Retinal pigment epithelial cell (primary cell): ENCODE results near the gene CREB5.

ENCODE experiments used
- DNase-seq: peaks from one replicate; pipeline ENCODE4 v3.0.0-alpha.2; 2010; ENCODE audit warnings: low read depth
- H3K4me3 ChIP-seq: 2 replicates; pipeline ENCODE4 v1.5.1; 2011; ENCODE audit warnings: mild to moderate bottlenecking, low read length, control low read depth, moderate library complexity
- TF ChIP-seq, protein P1 (sequence below): conservative IDR thresholded peaks from 2 replicates; pipeline ENCODE4 v1.5.1; 2011; ENCODE audit warnings: low read depth, low read length, control low read depth, inconsistent platforms

The CREB5 gene

DNA sequence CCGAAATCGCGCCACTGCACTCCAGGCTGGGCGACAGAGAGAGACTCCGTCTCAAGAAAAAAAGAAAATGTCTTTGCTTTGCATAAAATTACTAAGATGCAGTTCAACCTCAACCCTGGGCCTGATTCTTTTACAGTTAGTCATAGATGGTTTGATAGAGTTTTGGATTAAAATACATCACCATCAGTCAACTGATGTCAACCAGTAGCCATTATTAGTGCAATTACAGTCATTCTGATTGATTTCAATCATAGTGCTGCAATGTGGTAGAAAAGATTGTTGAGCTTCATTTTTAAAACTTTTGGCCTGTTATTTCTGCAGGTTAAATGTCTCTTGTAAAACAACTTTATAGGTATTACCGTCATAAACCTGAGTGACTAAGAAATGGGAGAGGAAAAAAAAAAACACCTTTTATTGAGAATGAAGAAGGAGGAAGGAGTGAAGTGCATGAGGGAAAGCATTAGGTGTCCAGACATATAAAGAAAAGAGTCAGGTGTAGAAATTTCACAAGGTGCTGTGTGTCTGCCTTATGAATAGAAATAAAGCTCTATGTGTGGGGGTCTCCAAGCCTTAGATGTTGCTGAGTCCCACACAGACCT, 395.2 kb downstream of the CREB5 start:
- H3K4me3 ChIP-seq, result no peak overlapping the region
- peak; percentile 53 for DNase-seq
- TF ChIP-seq, protein P1, sequence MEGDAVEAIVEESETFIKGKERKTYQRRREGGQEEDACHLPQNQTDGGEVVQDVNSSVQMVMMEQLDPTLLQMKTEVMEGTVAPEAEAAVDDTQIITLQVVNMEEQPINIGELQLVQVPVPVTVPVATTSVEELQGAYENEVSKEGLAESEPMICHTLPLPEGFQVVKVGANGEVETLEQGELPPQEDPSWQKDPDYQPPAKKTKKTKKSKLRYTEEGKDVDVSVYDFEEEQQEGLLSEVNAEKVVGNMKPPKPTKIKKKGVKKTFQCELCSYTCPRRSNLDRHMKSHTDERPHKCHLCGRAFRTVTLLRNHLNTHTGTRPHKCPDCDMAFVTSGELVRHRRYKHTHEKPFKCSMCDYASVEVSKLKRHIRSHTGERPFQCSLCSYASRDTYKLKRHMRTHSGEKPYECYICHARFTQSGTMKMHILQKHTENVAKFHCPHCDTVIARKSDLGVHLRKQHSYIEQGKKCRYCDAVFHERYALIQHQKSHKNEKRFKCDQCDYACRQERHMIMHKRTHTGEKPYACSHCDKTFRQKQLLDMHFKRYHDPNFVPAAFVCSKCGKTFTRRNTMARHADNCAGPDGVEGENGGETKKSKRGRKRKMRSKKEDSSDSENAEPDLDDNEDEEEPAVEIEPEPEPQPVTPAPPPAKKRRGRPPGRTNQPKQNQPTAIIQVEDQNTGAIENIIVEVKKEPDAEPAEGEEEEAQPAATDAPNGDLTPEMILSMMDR, result no peak

DNA sequence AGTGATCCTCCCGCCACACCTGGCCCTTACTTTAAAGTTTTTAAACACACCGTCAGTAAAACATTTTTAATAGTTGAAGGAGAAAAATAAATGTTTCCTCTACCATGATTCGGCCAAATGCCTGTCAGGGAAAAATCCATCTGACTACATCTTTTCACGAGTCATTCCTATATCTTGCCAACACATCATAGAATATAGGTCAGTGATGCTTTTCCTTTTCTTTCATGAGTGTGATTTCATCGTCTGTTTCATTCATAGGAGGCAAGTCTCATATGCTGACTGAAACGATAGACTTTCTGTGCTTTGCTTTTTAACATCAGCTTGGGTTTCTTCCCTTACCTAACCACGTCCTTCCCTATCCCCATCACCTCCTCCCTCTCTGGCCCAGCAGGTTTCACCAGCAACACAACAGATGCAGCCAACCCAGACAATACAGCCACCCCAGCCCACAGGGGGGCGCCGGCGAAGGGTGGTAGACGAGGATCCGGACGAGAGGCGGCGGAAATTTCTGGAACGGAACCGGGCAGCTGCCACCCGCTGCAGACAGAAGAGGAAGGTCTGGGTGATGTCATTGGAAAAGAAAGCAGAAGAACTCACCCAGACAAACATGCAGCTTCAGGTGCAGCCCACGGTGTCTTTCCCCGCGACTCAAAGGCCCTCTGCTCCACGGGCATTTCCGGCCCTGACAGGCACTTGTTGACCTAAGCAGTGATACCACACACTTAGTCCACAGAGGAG, 396.6 kb downstream of the CREB5 start:
- no peak overlapping the region for H3K4me3 ChIP-seq
- TF ChIP-seq, protein P1, result no peak
- DNase-seq, result no peak

DNA sequence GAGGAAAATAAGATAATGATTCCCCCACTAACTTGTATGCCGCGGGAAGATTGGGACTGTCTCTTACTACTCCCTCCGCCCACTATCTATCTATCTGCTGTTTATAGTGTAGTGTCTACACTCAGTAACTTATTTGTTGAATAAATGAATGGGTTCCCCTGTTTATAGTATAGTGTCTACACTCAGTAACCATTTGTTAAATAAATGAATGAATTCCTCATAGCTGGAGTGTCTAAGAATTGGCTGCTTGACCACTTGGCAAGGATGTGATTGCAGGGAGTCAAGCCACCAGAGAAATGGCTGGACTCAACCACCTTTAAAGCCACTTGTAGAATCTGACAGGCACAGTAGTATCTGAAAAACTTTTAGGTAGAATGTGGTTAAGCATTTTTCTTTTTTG, 398.7 kb downstream of the CREB5 start:
- H3K4me3 ChIP-seq, result no peak overlapping the region
- TF ChIP-seq, protein P1, result no peak
- no peak for DNase-seq

DNA sequence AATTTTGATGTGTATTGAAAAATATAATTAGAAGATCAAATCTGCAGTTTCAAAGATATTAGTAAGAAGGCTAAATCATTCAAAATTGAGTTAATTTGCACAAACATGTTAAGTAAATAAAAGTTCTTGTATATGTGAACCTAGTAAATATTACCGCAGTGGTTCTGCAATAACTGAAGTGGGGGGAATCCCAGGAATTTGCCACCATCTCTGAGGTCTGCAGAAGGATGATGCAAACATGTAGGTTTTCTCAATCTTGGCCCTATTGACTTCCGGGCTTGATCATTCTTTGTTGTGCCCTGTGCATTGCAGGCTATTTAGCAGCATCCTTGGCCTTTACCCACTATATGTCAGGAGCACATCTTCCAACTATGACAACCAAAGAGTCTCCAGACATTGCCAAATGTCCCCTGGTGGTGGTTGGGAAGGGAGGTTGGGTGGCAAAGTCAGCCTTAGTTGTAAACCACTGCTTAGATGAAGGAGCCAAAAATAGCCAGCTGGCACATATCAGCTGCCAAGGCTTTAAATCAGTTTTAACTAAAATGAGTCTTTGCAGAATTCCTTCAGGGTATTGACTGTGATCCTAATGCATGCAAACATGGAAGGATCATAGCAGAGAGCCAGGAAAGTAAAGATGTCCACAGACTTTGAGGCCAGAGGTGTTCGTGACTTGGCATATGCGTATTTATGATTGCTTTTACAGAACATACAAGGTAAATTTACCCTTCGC, 399.5 kb downstream of the CREB5 start:
- TF ChIP-seq, protein P1, result no peak
- DNase-seq, result no peak
- no peak overlapping the region for H3K4me3 ChIP-seq

DNA sequence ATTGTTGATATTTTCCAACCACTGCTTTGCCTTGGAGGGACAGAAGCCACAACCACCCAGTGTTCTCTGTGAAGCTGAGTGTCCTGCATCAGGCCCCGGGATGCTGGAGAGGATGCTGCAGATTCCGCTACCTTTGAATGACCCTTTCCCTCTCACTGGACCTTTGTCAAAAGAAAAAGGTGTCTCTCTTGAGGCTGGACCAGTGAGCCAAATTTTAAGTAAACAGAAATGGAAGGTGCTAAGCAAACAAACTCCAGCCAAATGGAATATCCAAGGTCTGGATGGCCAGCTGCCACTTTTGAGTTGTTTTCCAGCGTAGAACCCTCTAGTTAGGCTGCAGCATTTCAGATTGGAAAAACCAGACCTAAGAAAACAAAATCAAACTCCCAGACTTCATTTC, 400.3 kb downstream of the CREB5 start:
- no peak for DNase-seq
- H3K4me3 ChIP-seq, result no peak overlapping the region
- TF ChIP-seq, protein P1, result no peak

DNA sequence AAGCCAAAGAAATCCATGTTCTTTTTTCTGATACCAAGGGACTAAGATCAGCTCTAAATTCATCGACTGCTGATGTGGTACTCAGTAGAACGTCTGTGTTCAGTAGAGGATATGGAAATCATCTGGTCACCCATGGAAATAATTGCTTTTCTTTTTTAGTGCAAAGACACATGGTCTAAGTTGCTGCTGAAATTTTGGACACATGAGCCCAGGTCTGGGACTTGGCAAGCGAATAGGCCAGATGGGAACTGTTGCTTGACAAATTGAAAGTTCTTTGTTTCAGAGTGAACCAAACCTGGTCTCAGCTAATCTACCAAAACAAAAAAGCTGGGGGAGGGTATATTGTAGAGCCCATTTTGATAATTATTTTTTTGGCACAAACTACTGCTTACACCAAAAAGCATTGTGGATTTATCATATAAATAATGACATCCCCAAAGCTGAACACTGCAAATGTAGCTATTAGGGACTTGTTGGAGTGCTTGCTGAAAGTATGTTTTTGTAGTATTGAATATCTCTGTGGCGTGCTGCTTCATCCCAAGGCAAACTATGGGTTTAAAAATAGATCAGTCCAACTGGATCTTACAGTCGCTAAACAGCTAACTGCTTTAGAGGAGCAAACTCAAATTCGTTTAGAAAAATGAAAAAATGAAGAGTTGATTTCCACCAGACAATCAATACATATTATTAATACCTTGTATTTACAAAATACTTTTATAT, 401.1 kb downstream of the CREB5 start:
- TF ChIP-seq, protein P1, result no peak
- DNase-seq, result no peak
- no peak overlapping the region for H3K4me3 ChIP-seq
